HepG2 (cell line): Measurements from ENCODE around the gene ZDHHC14. TPM values are rescaled to one million over a fixed set of nuclear protein-coding genes. Genes with fewer than 3 reads are reported as not detected.

ENCODE experiments used
- ATAC-seq: fragments of 200-7000 bp; cut with Tn5 transposase; 3 replicates; pipeline ENCODE4 v1.9.1; 2020; ENCODE audit warnings: mild to moderate bottlenecking, moderate library complexity
- BruUV-seq: library from RNA; stranded (reverse); fragments of 400-500 nt; replicated peaks from 2 replicates; lab custom pipeline; 2021; lab: Mats Ljungman, UMichigan
- CTCF ChIA-PET: fragments of 300-600 bp; formaldehyde crosslinking; extraction: SDS; loops from one replicate; lab custom pipeline; 2021; ENCODE audit warnings: low total read pairs, inconsistent platforms, low intra/inter-chr PET ratio; lab: Yijun Ruan, JAX
- POLR2A ChIA-PET: fragments of 350-600 bp; sonication (Branson Sonifier 250); formaldehyde crosslinking; loops from one replicate; lab custom pipeline; 2020; ENCODE audit warnings: antibody characterized with exemption, inconsistent platforms; lab: Yijun Ruan, JAX
- DNase-seq: peaks from one replicate; pipeline ENCODE4 v3.0.0-alpha.2; 2015; ENCODE audit warnings: low spot score
- FAIRE-seq: peaks from 3 replicates; lab custom pipeline; 2011; peaks lifted over from hg19 to GRCh38; lab: Jason Lieb, UNC
- H2AFZ ChIP-seq: one replicate; pipeline ENCODE4 v1.6.1; 2011; ENCODE audit warnings: low read length, inconsistent platforms
- H3K27ac ChIP-seq: fragments of 300-600 bp; 3 replicates; pipeline ENCODE4 v1.8.0; 2011; ENCODE audit warnings: mixed run types, mild to moderate bottlenecking, mixed read lengths, low read length, inconsistent platforms; ENCODE audit not compliant: insufficient read depth; ENCODE audit errors: extremely low read length
- H3K27me3 ChIP-seq, 2 experiments: fragments of 200-600 bp in 1 of 2; 2 replicates in 1 of 2; 3 replicates in 1 of 2; pipeline versions ENCODE4 v1.6.0 to v1.8.0; 2011; ENCODE audit warnings: low read length in 2 of 2, mild to moderate bottlenecking in 2 of 2, moderate library complexity in 2 of 2, inconsistent platforms in 1 of 2; ENCODE audit not compliant: insufficient read depth in 2 of 2, control insufficient read depth in 1 of 2
- H3K36me3 ChIP-seq, 2 experiments: fragments of 200-600 bp in 1 of 2; replicated peaks in 1 of 2; 2 replicates in 1 of 2; 3 replicates in 1 of 2; pipeline versions ENCODE4 v1.5.1 to v1.8.0; 2011; ENCODE audit warnings: low read length in 2 of 2, inconsistent platforms in 1 of 2; ENCODE audit not compliant: insufficient read depth in 2 of 2, control insufficient read depth in 1 of 2
- H3K4me1 ChIP-seq: 2 replicates; pipeline ENCODE4 v1.5.1; 2012; ENCODE audit warnings: low read length, inconsistent platforms; ENCODE audit not compliant: insufficient read depth
- H3K4me2 ChIP-seq: 2 replicates; pipeline ENCODE4 v1.6.0; 2011; ENCODE audit warnings: low read depth, low read length, inconsistent platforms
- H3K4me3 ChIP-seq, 3 experiments: fragments of 200-600 bp in 1 of 3; sonication (generic), shearing (Covaris generic) in 1 of 3; replicated peaks in 1 of 3; 2 replicates each; pipeline ENCODE4 v1.5.1; 2011 to 2016; ENCODE audit warnings: low read length in 3 of 3, inconsistent platforms in 2 of 3, low read depth in 2 of 3, mild to moderate bottlenecking in 2 of 3, control low read depth in 1 of 3, mixed read lengths in 1 of 3; ENCODE audit not compliant: insufficient read depth in 1 of 3
- H3K79me2 ChIP-seq: one replicate; pipeline ENCODE4 v1.6.1; 2011; ENCODE audit warnings: low read length, inconsistent platforms; ENCODE audit not compliant: insufficient read depth
- H3K9ac ChIP-seq: 2 replicates; pipeline ENCODE4 v1.6.0; 2011; ENCODE audit warnings: mild to moderate bottlenecking, low read depth, low read length, inconsistent platforms; ENCODE audit not compliant: insufficient read depth
- H3K9me3 ChIP-seq: 2 replicates; pipeline ENCODE4 v1.5.1; 2012; ENCODE audit warnings: mild to moderate bottlenecking, low read length
- H4K20me1 ChIP-seq: 2 replicates; pipeline ENCODE4 v1.6.0; 2011; ENCODE audit warnings: inconsistent platforms, mild to moderate bottlenecking, low read length, moderate library complexity; ENCODE audit not compliant: insufficient read depth
- CC2D1A ChIP-seq: sonication (generic); formaldehyde crosslinking; IDR thresholded peaks from 2 replicates; pipeline ENCODE4 v1.8.1; 2023; ENCODE audit warnings: mild to moderate bottlenecking, missing genetic modification reagents
- GRHL1 ChIP-seq: sonication (generic); formaldehyde crosslinking; conservative IDR thresholded peaks from 2 replicates; pipeline ENCODE4 v1.8.0; 2022; ENCODE audit warnings: missing genetic modification reagents
- KLF9 ChIP-seq: IDR thresholded peaks from 2 replicates; pipeline ENCODE4 v1.6.1; 2016; ENCODE audit warnings: low read depth
- ZNF784 ChIP-seq: sonication (generic); formaldehyde crosslinking; IDR thresholded peaks from 2 replicates; pipeline ENCODE4 v1.5.1; 2020; ENCODE audit warnings: missing genetic modification reagents, mild to moderate bottlenecking, borderline replicate concordance
- WGBS: methylation state at CpG from one replicate; pipeline ENCODE4 v1.1.6; 2017; ENCODE audit warnings: low lambda C conversion rate; 5-methylcytosine and 5-hydroxymethylcytosine counted together
- in situ Hi-C: cut with HindIII; loops from 2 replicates; pipeline ENCODE4 v1.10.0; 2017; ENCODE audit warnings: low pct_unique_long_range_greater_than_20kb; ENCODE audit not compliant: extremely low pct_ligation_motif_present
- intact Hi-C: fragments of 100-400 bp; cut with micrococcal nuclease; formaldehyde crosslinking; loops from one replicate; pipeline ENCODE4 v1.10.0; 2022; ENCODE audit not compliant: unreplicated experiment
- polyA plus RNA-seq, 8 experiments: library from polyadenylated mRNA; depleted of rRNA in 3 of 8; stranded (reverse) in 7 of 8; unstranded in 1 of 8; fragments of >200 nt; fragmentation: Illumina TruSeq in 4 of 8; extraction: Trizol in 4 of 8; gene quantifications; 2 replicates each; pipeline versions ENCODE4 v1.2.1 to v1.2.3, GENCODE V29; 2011 to 2016; ENCODE audit warnings: low read depth in 4 of 8, missing spikeins in 1 of 8, mixed read lengths in 1 of 8; ENCODE audit not compliant: insufficient read depth in 1 of 8
- total RNA-seq, 5 experiments: library from RNA; depleted of rRNA; stranded (reverse); fragments of >200 nt; fragmentation: Illumina TruSeq; extraction: Trizol; gene quantifications; 2 replicates each; pipeline ENCODE4 v1.2.3, GENCODE V29; 2016; ENCODE audit warnings: low read depth in 1 of 5
- TF ChIP-seq, protein P1 (sequence below), 2 experiments: sonication (generic) in 1 of 2; formaldehyde crosslinking in 1 of 2; IDR thresholded peaks; 2 replicates each; pipeline versions ENCODE4 v1.4.0 to v1.6.1; 2016 to 2020; ENCODE audit warnings: borderline replicate concordance in 1 of 2, low read depth in 1 of 2, mild to moderate bottlenecking in 1 of 2, missing genetic modification reagents in 1 of 2

Gene ZDHHC14
- total and polyA plus RNA-seq, 2 of the 13 experiments (the other 11 are each of a cell fraction or from before 2014, with no cell fraction given), result 3.7 to 9.5 TPM

DNA sequence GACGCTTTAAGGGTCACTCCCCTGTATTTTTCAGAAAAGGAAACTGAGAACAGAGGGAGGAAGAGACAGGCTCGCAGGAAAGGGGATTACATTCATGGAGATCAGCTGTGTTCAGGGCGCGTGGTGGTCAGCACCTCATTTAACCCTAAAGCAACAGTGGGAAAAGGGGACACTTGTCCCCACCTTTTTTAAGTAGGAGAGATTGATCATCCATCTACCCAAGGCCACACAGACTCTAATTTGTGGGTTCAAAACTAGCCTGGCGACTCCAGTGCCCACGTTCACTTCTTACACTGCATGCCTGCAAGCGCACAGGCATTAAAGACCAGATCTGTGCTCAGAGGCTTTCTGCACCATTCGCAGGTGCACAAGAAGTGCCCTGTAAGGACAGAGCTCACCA, 274.1 kb downstream of the ZDHHC14 start:
- ATAC-seq, result no peak
- Histone ChIP-seq H3K79me2 (no peaks in the 10 kb centered on the region), H3K27me3 (no peaks in the 10 kb centered on the region), H3K9ac (no peak overlapping the region), H3K27ac (no peak overlapping the region), H3K9me3 (no peaks in the 10 kb centered on the region), H3K36me3 (0 out of 5 replicates have a peak, but pooled peaks cover 2 to 5% of the 10 kb centered on the region in 2 experiments), H4K20me1 (no peaks in the 10 kb centered on the region), H3K4me1 (no peaks in the 10 kb centered on the region), H3K4me2 (no peak overlapping the region), H3K4me3 (no peak overlapping the region), H2AFZ (no peak overlapping the region)
- no peak for DNase-seq
- in situ Hi-C loops, result no loop called here
- ChIA-PET CTCF (no interaction called here), POLR2A (no interaction called here)
- 94% methylated on average over 8 of the region's 8 CpGs for WGBS
- FAIRE-seq, result no peak
- no TSS peak for BruUV-seq
- TF ChIP-seq CC2D1A (CRISPR knock-in tag) (no peak), GRHL1 (CRISPR knock-in tag) (no peak), ZNF784 (CRISPR knock-in tag) (no peak), KLF9 (CRISPR knock-in tag) (no peak)
- TF ChIP-seq, protein P1, sequence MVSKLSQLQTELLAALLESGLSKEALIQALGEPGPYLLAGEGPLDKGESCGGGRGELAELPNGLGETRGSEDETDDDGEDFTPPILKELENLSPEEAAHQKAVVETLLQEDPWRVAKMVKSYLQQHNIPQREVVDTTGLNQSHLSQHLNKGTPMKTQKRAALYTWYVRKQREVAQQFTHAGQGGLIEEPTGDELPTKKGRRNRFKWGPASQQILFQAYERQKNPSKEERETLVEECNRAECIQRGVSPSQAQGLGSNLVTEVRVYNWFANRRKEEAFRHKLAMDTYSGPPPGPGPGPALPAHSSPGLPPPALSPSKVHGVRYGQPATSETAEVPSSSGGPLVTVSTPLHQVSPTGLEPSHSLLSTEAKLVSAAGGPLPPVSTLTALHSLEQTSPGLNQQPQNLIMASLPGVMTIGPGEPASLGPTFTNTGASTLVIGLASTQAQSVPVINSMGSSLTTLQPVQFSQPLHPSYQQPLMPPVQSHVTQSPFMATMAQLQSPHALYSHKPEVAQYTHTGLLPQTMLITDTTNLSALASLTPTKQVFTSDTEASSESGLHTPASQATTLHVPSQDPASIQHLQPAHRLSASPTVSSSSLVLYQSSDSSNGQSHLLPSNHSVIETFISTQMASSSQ (IDR thresholded peaks at IDR 0.05; ENCODE audit: low read depth), result no peak
- TF ChIP-seq, protein P1 (CRISPR knock-in tag; IDR thresholded peaks at IDR 0.05; ENCODE audit: borderline replicate concordance), result no peak
- intact Hi-C loops, result no loop called here
